ENCODE results near the gene GASK1A.

Gene GASK1A

DNA sequence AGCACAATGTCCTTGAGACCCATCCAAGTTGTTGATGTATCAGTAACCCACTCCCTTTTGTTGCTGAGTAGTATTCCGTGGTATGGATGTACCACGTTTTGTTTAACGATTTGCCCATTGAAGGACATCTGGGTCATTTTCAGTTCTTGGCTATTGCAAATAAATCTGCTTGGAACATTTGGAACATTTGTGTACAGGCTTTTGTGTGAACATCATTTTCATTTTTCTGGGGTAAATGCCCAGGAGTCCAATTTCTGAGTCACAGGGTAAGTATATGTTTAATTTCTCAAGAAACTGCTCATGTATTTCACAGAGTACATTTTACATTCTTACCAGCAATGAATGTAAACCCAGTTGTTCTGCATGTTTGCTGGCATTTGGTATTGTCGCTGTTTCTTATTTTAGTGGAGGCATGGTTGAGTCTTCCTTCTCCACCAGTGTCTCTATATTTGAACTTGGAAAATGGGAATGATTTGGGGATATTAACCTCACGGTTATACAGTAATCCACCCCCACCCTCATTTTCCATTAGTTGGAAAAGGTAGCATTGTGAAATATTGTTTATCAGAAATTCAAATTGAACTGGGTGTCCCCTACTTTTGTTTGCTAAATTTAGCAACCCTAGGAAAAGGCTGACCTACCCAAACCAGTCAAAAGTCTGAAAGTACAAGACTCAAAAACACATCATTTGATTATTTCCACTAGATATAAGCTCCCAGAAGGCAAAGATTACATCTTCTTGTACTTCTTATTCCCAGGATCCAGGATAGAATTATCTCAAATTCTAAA lies 96.0 kb downstream of the GASK1A start (continued):
- TF ChIP-seq, protein P1, sequence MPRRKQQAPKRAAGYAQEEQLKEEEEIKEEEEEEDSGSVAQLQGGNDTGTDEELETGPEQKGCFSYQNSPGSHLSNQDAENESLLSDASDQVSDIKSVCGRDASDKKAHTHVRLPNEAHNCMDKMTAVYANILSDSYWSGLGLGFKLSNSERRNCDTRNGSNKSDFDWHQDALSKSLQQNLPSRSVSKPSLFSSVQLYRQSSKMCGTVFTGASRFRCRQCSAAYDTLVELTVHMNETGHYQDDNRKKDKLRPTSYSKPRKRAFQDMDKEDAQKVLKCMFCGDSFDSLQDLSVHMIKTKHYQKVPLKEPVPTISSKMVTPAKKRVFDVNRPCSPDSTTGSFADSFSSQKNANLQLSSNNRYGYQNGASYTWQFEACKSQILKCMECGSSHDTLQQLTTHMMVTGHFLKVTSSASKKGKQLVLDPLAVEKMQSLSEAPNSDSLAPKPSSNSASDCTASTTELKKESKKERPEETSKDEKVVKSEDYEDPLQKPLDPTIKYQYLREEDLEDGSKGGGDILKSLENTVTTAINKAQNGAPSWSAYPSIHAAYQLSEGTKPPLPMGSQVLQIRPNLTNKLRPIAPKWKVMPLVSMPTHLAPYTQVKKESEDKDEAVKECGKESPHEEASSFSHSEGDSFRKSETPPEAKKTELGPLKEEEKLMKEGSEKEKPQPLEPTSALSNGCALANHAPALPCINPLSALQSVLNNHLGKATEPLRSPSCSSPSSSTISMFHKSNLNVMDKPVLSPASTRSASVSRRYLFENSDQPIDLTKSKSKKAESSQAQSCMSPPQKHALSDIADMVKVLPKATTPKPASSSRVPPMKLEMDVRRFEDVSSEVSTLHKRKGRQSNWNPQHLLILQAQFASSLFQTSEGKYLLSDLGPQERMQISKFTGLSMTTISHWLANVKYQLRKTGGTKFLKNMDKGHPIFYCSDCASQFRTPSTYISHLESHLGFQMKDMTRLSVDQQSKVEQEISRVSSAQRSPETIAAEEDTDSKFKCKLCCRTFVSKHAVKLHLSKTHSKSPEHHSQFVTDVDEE (CRISPR knock-in tag; IDR thresholded peaks at IDR 0.05): no peak
- no peak for TF ChIP-seq TOX (CRISPR knock-in tag; IDR thresholded peaks at IDR 0.05; ENCODE audit: borderline replicate concordance)

DNA sequence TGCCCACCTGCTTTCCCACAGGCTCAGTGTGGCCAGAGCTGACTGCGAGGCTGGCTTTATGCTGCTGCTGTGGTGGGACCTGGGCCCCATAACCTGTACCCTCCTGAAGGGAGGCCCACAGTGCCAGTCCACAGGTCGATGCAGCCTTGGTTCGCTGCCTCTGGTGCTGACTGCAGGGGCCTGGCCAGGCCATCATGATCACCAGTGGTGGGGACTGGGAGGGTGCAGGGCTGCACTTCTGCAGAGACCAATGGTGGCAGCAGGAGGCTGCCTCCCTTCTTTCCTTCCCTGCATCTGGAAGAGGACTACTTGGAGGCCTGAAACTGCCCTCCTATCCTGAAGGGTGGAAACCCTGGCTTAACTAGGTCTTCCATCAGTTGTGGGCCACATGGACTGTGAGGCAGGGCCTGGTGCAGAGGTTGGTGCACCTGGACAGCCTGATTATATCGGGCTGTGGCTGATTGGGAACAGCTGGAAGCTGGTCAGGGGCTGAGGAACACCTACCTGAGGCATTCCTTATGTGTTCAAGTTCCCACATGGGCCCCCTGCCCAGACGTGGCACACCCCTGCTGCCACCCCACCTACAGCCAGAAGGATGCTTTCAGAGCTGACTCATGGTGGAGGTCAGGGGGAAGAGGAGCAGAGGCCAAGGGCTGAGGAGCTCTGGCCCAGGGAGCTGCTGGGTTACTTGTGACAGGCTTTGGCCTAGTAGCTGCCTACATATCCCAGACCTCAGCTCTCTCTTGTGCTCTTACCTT lies 97.0 kb downstream of the GASK1A start:
- no peak for ATAC-seq
- TF ChIP-seq, protein P2, sequence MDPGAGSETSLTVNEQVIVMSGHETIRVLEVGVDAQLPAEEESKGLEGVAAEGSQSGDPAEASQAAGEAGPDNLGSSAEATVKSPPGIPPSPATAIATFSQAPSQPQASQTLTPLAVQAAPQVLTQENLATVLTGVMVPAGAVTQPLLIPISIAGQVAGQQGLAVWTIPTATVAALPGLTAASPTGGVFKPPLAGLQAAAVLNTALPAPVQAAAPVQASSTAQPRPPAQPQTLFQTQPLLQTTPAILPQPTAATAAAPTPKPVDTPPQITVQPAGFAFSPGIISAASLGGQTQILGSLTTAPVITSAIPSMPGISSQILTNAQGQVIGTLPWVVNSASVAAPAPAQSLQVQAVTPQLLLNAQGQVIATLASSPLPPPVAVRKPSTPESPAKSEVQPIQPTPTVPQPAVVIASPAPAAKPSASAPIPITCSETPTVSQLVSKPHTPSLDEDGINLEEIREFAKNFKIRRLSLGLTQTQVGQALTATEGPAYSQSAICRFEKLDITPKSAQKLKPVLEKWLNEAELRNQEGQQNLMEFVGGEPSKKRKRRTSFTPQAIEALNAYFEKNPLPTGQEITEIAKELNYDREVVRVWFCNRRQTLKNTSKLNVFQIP (CRISPR knock-in tag; IDR thresholded peaks at IDR 0.05; ENCODE audit: borderline replicate concordance, low read depth): no peak
- TF ChIP-seq, protein P3, sequence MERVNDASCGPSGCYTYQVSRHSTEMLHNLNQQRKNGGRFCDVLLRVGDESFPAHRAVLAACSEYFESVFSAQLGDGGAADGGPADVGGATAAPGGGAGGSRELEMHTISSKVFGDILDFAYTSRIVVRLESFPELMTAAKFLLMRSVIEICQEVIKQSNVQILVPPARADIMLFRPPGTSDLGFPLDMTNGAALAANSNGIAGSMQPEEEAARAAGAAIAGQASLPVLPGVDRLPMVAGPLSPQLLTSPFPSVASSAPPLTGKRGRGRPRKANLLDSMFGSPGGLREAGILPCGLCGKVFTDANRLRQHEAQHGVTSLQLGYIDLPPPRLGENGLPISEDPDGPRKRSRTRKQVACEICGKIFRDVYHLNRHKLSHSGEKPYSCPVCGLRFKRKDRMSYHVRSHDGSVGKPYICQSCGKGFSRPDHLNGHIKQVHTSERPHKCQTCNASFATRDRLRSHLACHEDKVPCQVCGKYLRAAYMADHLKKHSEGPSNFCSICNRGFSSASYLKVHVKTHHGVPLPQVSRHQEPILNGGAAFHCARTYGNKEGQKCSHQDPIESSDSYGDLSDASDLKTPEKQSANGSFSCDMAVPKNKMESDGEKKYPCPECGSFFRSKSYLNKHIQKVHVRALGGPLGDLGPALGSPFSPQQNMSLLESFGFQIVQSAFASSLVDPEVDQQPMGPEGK (CRISPR knock-in tag; IDR thresholded peaks at IDR 0.05; ENCODE audit: borderline replicate concordance): no peak
- TF ChIP-seq BACH2 (CRISPR knock-in tag; IDR thresholded peaks at IDR 0.05; ENCODE audit: borderline replicate concordance) (no peak), ZFP30 (CRISPR knock-in tag; IDR thresholded peaks at IDR 0.05) (no peak), ARNTL (CRISPR knock-in tag; IDR thresholded peaks at IDR 0.05; ENCODE audit: borderline replicate concordance, low read depth) (no peak), OSR1 (CRISPR knock-in tag; IDR thresholded peaks at IDR 0.05) (no peak), GLIS3 (CRISPR knock-in tag; IDR thresholded peaks at IDR 0.05) (no peak), ZFP3 (CRISPR knock-in tag; IDR thresholded peaks at IDR 0.05) (no peak), ESRRG (CRISPR knock-in tag; IDR thresholded peaks at IDR 0.05) (no peak), ISL1 (CRISPR knock-in tag; IDR thresholded peaks at IDR 0.05) (no peak), ZNF8 (CRISPR knock-in tag; IDR thresholded peaks at IDR 0.05) (no peak), TCF4 (CRISPR knock-in tag; IDR thresholded peaks at IDR 0.05; ENCODE audit: borderline replicate concordance) (no peak), ZNF70 (CRISPR knock-in tag; IDR thresholded peaks at IDR 0.05) (no peak), ZNF565 (CRISPR knock-in tag; conservative IDR thresholded peaks at IDR 0.05; ENCODE audit: low read depth) (no peak), SNAI2 (CRISPR knock-in tag; IDR thresholded peaks at IDR 0.05) (no peak), PPARA (CRISPR knock-in tag; IDR thresholded peaks at IDR 0.05; ENCODE audit: borderline replicate concordance) (no peak), CSDC2 (CRISPR knock-in tag; IDR thresholded peaks at IDR 0.05) (no peak)
- TF ChIP-seq, protein P4, sequence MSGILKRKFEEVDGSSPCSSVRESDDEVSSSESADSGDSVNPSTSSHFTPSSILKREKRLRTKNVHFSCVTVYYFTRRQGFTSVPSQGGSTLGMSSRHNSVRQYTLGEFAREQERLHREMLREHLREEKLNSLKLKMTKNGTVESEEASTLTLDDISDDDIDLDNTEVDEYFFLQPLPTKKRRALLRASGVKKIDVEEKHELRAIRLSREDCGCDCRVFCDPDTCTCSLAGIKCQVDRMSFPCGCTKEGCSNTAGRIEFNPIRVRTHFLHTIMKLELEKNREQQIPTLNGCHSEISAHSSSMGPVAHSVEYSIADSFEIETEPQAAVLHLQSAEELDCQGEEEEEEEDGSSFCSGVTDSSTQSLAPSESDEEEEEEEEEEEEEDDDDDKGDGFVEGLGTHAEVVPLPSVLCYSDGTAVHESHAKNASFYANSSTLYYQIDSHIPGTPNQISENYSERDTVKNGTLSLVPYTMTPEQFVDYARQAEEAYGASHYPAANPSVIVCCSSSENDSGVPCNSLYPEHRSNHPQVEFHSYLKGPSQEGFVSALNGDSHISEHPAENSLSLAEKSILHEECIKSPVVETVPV (CRISPR knock-in tag; IDR thresholded peaks at IDR 0.05): no peak

DNA sequence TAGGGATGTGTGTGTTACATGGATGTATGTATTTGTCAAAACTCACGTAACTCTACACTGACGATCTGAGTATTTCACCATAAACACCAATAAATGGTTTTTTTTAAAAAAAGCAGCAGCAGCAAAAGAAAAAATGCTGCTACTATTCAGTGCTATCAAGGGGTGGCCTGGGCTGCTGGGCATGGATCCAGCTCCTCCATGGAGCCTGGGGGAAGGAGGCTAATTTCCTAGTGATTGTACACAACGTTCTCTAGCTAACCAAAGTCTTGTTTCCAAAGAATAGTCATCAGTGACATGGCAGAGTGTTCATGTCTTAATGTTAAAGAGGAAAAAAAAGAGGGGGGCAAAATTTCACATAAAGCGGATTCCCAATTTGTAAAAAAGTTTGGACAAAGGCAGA lies 97.7 kb downstream of the GASK1A start:
- no peak for ATAC-seq
- TF ChIP-seq ESRRG (CRISPR knock-in tag; IDR thresholded peaks at IDR 0.05) (no peak), ARNTL (CRISPR knock-in tag; IDR thresholded peaks at IDR 0.05; ENCODE audit: borderline replicate concordance, low read depth) (no peak), ZC3H10 (CRISPR knock-in tag; IDR thresholded peaks at IDR 0.05) (no peak), PPARA (CRISPR knock-in tag; IDR thresholded peaks at IDR 0.05; ENCODE audit: borderline replicate concordance) (no peak), ZFP3 (CRISPR knock-in tag; IDR thresholded peaks at IDR 0.05) (no peak), RARB (CRISPR knock-in tag; IDR thresholded peaks at IDR 0.05) (no peak), CSDC2 (CRISPR knock-in tag; IDR thresholded peaks at IDR 0.05) (no peak), TCF4 (CRISPR knock-in tag; IDR thresholded peaks at IDR 0.05; ENCODE audit: borderline replicate concordance) (no peak), OSR1 (CRISPR knock-in tag; IDR thresholded peaks at IDR 0.05) (no peak)
- TF ChIP-seq, protein P5, sequence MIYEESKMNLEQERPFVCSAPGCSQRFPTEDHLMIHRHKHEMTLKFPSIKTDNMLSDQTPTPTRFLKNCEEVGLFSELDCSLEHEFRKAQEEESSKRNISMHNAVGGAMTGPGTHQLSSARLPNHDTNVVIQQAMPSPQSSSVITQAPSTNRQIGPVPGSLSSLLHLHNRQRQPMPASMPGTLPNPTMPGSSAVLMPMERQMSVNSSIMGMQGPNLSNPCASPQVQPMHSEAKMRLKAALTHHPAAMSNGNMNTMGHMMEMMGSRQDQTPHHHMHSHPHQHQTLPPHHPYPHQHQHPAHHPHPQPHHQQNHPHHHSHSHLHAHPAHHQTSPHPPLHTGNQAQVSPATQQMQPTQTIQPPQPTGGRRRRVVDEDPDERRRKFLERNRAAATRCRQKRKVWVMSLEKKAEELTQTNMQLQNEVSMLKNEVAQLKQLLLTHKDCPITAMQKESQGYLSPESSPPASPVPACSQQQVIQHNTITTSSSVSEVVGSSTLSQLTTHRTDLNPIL (CRISPR knock-in tag; IDR thresholded peaks at IDR 0.05; ENCODE audit: low read depth): no peak
- TF ChIP-seq, protein P4 (CRISPR knock-in tag; IDR thresholded peaks at IDR 0.05): no peak
- TF ChIP-seq, protein P3 (CRISPR knock-in tag; IDR thresholded peaks at IDR 0.05; ENCODE audit: borderline replicate concordance): no peak

Data from SK-N-SH treated with all-trans-retinoic acid at 6 μM for 48 hours (cell line).